NCI-H82 (cell line): ENCODE results near the gene PPFIA1.
"Not testable (repeated sequence)": the region's sequence is repeated elsewhere in the genome, so short reads cannot be mapped to it uniquely, and the experiment has no call there.

Source experiments
- DNase-seq: peaks from one replicate; lab custom pipeline; 2025; lab: John Stamatoyannopoulos, UW

PPFIA1 gene

DNA sequence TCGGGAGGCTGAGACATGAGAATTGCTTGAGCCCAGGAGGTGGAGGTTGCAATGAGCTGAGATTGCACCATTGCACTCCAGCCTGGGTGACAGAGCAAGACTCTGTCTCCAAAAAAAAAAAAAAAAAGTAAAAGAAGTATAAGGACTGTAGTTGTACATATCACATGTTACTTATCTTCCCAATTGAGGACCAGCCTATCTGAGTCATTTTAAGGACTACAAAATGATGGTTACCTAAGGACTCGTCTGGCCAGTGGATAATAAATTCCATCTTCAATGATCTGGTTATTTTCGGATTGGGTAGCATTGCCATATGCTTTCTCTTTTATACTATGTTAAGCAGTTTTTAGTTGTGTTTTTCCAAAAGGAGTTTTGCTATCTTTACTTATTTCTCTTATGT, 55.3 kb downstream of the PPFIA1 start:
- DNase-seq = no peak

DNA sequence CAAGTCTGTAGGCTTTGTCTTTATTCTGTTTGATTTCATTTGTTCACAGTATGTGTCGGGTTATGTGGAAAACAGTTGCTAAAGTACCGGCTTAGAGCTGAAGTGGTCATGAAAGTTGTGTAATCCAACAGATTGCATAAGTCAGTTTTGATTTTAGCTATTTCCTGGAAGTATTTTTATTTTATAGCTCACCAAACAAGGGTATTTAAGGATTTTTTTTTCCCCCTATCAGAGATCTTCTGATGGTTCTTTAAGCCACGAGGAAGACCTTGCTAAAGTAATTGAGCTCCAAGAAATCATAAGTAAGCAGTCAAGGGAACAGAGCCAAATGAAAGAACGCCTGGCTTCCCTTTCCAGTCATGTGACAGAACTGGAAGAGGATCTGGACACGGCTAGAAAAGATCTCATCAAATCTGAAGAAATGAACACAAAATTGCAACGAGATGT, 55.9 kb downstream of the PPFIA1 start:
- no peak for DNase-seq

- DNase-seq = no peak
Observed at GRCh38 chr11:70326833-70327232, 56.3 kb downstream of the PPFIA1 start.

DNA sequence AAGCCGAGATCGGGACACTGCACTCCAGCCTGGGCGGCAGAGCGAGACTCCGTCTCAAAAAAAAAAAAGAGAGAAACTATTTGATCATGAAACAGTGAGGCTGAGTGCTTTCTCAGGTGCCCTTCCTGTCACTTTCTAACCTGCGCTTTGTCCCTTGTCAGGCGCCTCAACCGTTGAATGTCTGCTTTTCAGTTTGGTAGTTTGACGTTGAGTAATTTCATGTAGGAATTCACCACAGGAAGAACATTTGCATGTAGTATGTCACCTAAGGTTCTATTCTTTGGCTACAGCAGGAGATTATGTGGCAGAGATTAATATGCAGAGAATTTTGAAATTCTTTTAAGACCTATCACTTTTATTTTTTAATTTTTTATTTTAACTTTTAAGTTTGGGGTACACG, 57.2 kb downstream of the PPFIA1 start:
- no peak for DNase-seq

DNA sequence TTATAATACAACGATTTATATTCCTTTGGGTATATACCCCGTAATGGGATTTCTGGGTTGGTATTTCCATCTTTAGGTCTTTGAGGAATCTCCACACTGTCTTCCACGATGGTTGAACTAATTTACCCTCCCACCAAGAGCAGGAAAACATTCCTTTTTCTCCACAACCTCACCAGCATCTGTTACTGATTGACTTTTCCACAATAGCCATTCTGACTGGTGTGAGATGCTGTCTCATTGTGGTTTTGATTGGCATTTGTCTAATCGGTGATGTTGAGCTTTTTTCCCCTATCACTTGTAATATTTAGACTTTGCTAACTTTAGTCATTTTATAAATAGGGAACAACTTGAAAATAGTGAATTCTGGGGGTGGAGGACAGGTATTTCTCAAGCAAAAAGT, 58.1 kb downstream of the PPFIA1 start:
- DNase-seq = no peak

GRCh38 chr11:70331320-70331843, 60.9 kb downstream of the PPFIA1 start:
- not testable (repeated sequence) for DNase-seq

DNA sequence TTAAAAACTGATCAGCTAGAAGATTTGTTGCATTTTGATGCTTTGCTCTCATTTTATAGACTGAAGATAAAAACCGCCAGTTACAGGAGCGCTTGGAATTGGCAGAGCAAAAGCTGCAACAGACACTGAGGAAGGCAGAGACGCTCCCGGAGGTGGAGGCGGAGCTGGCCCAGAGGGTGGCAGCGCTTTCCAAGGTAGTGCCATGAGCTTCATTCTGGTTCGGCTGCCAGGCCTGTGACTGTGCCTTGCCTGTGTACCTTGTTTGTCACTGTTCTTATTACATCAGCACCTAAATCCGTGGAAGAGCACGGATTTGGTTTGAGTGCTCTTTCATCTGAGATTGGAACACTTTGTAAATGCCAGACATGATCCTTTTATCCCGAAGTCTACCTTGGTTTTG, 61.4 kb downstream of the PPFIA1 start:
- no peak for DNase-seq

DNA sequence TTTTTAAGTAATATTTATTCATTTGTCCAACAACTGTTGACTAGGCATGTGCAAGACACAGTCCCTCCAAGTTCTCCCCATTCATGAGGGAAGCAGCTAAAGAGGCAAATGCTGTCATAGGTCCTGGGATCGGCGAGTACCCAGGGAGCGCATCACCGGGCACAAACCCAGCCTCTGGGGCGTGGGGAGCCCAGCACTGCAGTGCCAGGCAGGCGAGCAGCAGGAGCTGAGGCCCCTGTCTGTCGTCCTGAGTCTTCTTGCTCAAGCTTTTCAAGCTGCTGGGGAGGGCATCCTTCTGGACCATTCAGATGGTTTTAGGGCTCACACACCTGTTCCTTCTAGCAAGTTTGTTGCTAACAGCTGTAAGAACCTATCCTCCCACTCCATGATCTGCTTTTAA, 62.1 kb downstream of the PPFIA1 start:
- no peak for DNase-seq

- DNase-seq = no peak
Observed at GRCh38 chr11:70333261-70333660, 62.8 kb downstream of the PPFIA1 start.

- DNase-seq = no peak
Observed at GRCh38 chr11:70334351-70334995, 64.0 kb downstream of the PPFIA1 start.

GRCh38 chr11:70335511-70335910, 65.0 kb downstream of the PPFIA1 start:
- no peak for DNase-seq

DNA sequence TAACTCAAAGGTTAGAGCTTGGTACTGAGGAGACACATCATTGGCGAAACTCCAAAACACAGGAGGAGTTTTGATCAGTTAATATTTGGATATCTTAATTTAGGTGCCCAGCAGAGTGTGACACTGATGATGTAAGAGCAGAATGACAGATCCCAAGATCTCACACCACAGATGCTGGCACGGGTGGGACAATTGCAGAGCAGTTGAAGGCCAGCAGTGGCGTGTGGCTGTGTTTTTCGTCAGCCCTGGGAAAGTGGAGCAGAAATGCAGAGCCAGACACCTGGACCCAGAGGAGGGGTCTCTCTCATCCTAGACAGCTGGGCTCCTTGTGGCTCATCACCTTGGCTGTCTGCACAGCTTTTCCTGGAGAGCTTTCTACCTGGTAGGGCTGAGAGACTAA, 68.1 kb downstream of the PPFIA1 start:
- no peak for DNase-seq

DNA sequence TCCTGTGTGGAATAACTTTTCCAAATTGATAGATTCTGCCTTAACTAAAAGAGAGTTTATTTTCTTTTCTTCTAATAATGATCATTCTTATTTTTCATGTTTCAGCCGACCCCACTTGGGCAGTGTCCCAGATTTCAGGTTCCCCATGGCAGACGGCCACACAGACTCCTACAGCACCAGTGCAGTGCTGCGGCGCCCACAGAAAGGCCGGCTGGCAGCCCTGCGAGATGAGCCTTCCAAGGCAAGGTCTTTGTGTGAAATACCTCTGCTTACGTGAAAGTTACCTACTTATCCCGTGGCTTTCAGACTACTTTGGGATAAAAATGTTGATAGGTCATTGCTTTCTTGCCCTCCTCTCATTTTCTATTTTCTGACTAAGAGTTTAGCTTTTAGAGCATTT, 68.6 kb downstream of the PPFIA1 start:
- no peak for DNase-seq

DNA sequence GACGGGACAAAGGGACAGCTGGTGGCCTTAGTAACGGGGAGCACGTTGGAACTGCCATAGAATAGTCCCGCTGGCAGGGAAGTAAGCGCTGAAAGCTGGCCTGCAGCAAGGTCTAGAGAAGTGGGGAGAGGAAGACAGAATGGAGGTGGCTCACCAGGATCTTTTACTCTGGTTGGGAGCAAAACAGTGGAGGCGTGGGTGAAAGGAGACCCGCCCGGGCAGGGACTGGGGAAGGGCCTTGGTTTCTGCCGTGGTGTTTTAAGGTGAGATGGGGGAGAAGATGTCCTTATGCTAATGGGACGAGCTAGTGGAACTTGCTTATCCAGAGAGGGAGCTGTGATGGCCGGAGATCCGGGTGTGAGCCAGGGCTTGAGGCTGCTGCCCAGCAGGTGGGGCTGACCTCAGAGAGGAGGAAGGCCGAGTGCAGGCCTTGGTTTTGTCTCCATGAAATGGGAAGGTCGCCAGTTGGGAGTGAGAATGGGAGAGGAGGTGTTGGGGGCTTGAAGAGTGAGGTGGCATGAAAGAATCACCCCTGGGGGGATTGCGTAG, 71.5 kb downstream of the PPFIA1 start:
- no peak for DNase-seq

DNA sequence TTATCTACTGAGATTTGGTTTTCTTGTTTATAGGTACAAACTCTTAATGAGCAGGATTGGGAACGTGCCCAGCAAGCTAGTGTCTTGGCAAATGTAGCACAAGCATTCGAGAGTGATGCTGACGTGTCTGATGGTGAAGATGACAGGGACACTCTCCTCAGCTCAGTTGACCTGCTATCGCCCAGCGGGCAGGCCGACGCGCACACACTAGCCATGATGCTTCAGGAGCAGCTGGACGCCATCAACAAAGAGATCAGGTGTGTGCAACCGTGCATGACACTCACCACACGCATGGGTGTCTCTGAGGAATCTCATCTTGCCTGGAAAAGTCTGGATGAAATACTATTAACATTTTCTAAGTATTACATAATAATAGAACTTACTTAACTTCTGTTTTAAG, 73.1 kb downstream of the PPFIA1 start:
- no peak for DNase-seq

GRCh38 chr11:70348191-70348590, 77.7 kb downstream of the PPFIA1 start:
- no peak for DNase-seq

DNA sequence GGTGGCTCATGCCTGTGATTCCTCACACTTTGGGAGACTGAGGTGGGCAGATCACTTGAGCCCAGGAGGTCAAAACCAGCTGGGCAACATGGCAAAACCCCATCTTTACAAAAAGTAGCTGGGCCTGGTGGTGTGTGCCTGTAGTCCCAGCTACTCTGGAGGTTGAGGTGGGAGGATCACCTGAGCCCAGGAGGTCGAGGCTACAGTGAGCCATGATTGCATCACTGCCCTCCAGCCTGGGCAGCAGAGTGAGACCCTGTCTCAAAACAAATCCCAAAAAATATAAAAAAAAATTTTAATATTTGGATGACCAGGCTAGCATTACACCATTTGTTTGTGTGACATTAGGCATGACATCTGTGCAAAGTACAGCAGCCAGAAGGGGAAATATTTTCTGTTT, 78.1 kb downstream of the PPFIA1 start:
- DNase-seq = no peak

DNA sequence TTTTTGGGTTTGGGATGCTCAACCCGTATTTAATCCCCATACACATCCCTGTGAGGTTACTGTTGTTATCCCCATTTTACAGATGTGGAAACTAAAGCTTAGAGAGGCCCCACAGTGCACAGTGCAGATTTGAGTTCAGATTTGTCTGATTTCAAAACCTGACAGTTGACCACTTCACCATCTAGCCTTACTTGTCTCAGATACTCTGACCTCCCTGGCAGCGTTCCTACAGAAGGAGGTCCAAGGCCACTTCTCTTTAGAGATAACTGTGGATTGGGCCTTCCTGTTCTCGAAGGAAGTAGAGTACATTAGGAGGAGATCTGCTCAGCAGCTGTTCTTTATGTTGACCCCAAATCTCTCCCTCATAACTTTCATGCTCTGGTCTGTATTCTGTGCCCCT, 81.2 kb downstream of the PPFIA1 start:
- DNase-seq = no peak

GRCh38 chr11:70352100-70352499, 81.6 kb downstream of the PPFIA1 start:
- no peak for DNase-seq

DNA sequence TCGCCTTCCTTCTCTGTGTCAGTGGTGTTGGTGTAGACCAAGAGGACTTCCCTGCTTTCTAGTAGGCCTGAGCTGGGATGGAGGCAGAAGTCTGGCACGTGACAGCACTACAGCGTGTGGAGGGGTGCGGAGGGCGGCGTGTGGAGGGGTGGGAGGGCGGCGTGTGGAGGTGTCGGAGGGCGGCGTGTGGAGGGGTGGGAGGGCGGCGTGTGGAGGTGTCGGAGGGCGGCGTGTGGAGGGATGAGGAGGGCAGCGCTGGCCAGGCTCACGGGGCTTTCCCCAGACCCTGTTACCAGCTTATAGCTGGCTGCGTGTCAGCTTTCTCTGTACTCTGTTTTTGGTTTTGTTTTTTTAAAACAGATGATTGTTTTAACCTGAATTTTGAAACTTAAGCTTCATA, 82.1 kb downstream of the PPFIA1 start:
- no peak for DNase-seq

- DNase-seq = no peak
Observed at GRCh38 chr11:70353329-70353728, 82.8 kb downstream of the PPFIA1 start.

GRCh38 chr11:70353900-70354568, 83.5 kb downstream of the PPFIA1 start:
- no peak for DNase-seq

DNA sequence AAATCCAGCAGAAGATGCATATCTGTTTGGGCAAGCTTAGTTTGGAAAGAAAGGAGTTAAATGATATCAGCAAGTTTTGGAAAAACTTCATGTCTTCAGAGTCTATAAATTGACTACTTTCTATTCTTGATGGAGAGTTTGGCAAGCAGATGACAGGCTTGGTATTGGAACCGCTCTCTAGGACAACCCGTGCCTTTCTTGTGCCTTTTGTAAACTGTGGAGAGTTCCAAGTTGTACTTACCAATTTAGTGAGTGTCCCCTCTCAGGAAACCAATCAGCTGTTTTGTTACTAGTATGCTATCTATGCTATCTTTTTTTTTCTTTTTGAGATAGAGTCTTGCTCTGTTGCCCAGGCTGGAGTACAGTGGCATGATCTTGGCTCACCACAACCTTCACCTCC, 84.1 kb downstream of the PPFIA1 start:
- DNase-seq = no peak
